DND-41 (cell line): ENCODE results near the gene TRIOBP.

Experiments
- CTCF ChIP-seq: IDR thresholded peaks from 2 replicates; pipeline ENCODE4 v1.5.1; 2012; ENCODE audit warnings: borderline replicate concordance, low read length, moderate library complexity, mild to moderate bottlenecking; ENCODE audit not compliant: poor library complexity, severe bottlenecking; ENCODE audit errors: extremely low read depth
- EZH2 ChIP-seq: IDR thresholded peaks from 3 replicates; pipeline ENCODE4 v1.6.1; 2012; ENCODE audit warnings: borderline replicate concordance, low read depth, mild to moderate bottlenecking, moderate library complexity, low read length, inconsistent platforms; ENCODE audit not compliant: severe bottlenecking

GRCh38 chr22:37697538-37697835, 639 bp downstream of the TRIOBP start:
- TF ChIP-seq CTCF: no peak
- no peak for TF ChIP-seq EZH2
